Measurements from ENCODE around the gene WDR1.
A peak's percentile ranks its signal among the peaks of the same experiment; 100 is the strongest.

DNA sequence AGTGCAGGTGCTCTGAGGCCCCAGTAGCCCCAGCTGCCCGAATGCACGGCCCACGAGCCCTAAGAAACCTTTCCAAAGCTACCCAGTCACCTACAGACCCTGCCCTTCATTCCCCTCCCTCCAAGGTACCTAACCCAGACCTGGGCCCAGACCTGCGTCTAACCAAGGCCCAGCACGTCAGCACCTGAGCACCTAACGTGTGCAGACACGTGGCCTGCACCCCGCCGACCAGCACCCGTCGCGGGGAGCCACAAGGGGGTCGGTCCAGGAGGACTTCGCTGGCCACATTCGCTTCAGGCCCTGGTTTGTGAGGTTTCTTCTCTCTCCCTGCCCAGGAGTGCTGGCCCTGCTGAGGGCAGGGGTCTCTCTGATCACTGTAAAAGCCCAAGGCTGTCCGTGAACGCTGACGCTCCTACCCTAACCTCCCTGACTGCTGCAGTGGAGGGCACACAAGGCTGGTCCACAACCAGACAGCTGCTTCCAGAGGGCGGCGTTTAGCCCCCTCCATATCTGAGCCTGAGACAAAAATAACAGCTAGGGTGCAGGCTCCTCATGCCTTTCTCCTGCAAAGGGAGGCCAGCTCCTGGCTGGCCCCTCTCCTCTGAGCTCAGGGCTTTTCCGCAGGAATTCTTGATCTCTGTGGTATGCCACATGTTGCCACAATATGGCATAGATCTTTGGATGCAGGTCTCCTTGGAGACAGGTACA is 31.8 kb downstream of the WDR1 start:
- peak in 1 of 2 donors; percentile 35 for TF ChIP-seq POLR2AphosphoS5 (IDR thresholded peaks at IDR 0.05)
- no peak for TF ChIP-seq CTCF (IDR thresholded peaks at IDR 0.05)
- no peak for TF ChIP-seq POLR2A (IDR thresholded peaks at IDR 0.05; ENCODE audit: low read depth)
